Subcutaneous adipose tissue (tissue), 4 donors: ENCODE measurements around the gene HELZ. TPM values are rescaled to one million over a fixed set of nuclear protein-coding genes. Genes with fewer than 3 reads are reported as not detected.

Experiments
- small RNA-seq: library from RNA; depleted of rRNA; stranded (forward); fragments of <200 nt; gene quantifications from one replicate; pipeline ENCODE3, GENCODE V24; 2016
- total RNA-seq, 4 donors: library from RNA; depleted of rRNA; stranded (reverse); fragments of >200 nt; gene quantifications; one replicate each; pipeline ENCODE4 v1.1.0, GENCODE V29; 2016

HELZ gene
- total RNA-seq, 4 donors from 2014 or later = 74.5 to 83.0 (median 76.8) TPM

Small RNA genes within 50 kb of the gene (small RNA-seq; reads per million reads assigned to genes)
- gene AC007448.1 = not detected
- not detected for gene RF00393
- not detected for gene RNA5SP447

Other genes with a start within 250 kb of the HELZ start
- not detected for gene CACNG1, start 200.6 kb downstream of the HELZ start, total RNA-seq
- gene PSMD12, start 121.4 kb upstream of the HELZ start, total RNA-seq = 10 to 100 TPM; 24.1 to 45.3 (median 27.7) TPM
- 10 to 100 TPM; 12.1 to 26.8 (median 18.2) TPM for gene PITPNC1, start 132.1 kb upstream of the HELZ start, total RNA-seq